HG02852 (cell line): ENCODE results near the gene AHCTF1.
A peak's percentile ranks its signal among the peaks of the same experiment; 100 is the strongest.
"Not testable (repeated sequence)": the region's sequence is repeated elsewhere in the genome, so short reads cannot be mapped to it uniquely, and the experiment has no call there.

Experiments
- ATAC-seq: cut with Tn5 transposase; IDR thresholded peaks from one replicate; pipeline ENCODE4 v1.9.1; 2021; ENCODE audit warnings: mild to moderate bottlenecking, moderate library complexity; ENCODE audit not compliant: unreplicated experiment

AHCTF1 gene

GRCh38 chr1:246843876-246844275, 87.9 kb downstream of the AHCTF1 start:
- no peak for ATAC-seq

- ATAC-seq = not testable (repeated sequence)
Observed at GRCh38 chr1:246840761-246841160, 91.0 kb downstream of the AHCTF1 start.

- no peak for ATAC-seq
Observed at GRCh38 chr1:246838118-246838456, 93.7 kb downstream of the AHCTF1 start.

GRCh38 chr1:246837418-246838117, 94.2 kb downstream of the AHCTF1 start:
- peak; percentile 56 for ATAC-seq

GRCh38 chr1:246836209-246836966, 95.4 kb downstream of the AHCTF1 start:
- no peak for ATAC-seq

GRCh38 chr1:246831543-246831942, 100.2 kb downstream of the AHCTF1 start:
- no peak for ATAC-seq

- ATAC-seq = no peak
Observed at GRCh38 chr1:246828818-246829217, 102.9 kb downstream of the AHCTF1 start.

GRCh38 chr1:246827396-246827795, 104.4 kb downstream of the AHCTF1 start:
- ATAC-seq = no peak

GRCh38 chr1:246825557-246826175, 106.1 kb downstream of the AHCTF1 start:
- ATAC-seq = no peak

GRCh38 chr1:246824541-246824940, 107.2 kb downstream of the AHCTF1 start:
- no peak for ATAC-seq

- ATAC-seq = not testable (repeated sequence)
Observed at GRCh38 chr1:246822154-246822553, 109.6 kb downstream of the AHCTF1 start.

- no peak for ATAC-seq
Observed at GRCh38 chr1:246820666-246821065, 111.1 kb downstream of the AHCTF1 start.

GRCh38 chr1:246817778-246818177, 114.0 kb downstream of the AHCTF1 start:
- not testable (repeated sequence) for ATAC-seq

GRCh38 chr1:246815693-246816270, 116.0 kb downstream of the AHCTF1 start:
- peak; percentile 79 for ATAC-seq

GRCh38 chr1:246814890-246815289, 116.9 kb downstream of the AHCTF1 start:
- no peak for ATAC-seq

- ATAC-seq = not testable (repeated sequence)
Observed at GRCh38 chr1:246813325-246813724, 118.4 kb downstream of the AHCTF1 start.

GRCh38 chr1:246811985-246812384, 119.8 kb downstream of the AHCTF1 start:
- no peak for ATAC-seq

GRCh38 chr1:246809473-246809872, 122.3 kb downstream of the AHCTF1 start:
- ATAC-seq = no peak

- ATAC-seq = no peak
Observed at GRCh38 chr1:246805135-246805716, 126.5 kb downstream of the AHCTF1 start.

- ATAC-seq = no peak
Observed at GRCh38 chr1:246803883-246804282, 127.9 kb downstream of the AHCTF1 start.

GRCh38 chr1:246803373-246803772, 128.4 kb downstream of the AHCTF1 start:
- ATAC-seq = no peak
